Activated CD8-positive, alpha-beta memory T cell treated with anti-CD3 and anti-CD28 coated beads, Interleukin-2, amount 50 U/mL, for 1 hour (primary cell): Measurements from ENCODE around the gene MRPL52.

Experiments used
- DNase-seq: peaks from one replicate; pipeline ENCODE4 v3.0.0-alpha.2; 2020; ENCODE audit errors: extremely low read depth

Gene MRPL52

GRCh38 chr14:22882064-22882463 lies 52.4 kb downstream of the MRPL52 start:
- DNase-seq = no peak

GRCh38 chr14:22882529-22883172 lies 53.0 kb downstream of the MRPL52 start:
- no peak for DNase-seq

- no peak for DNase-seq
Measured at GRCh38 chr14:22883173-22883976, 53.7 kb downstream of the MRPL52 start, which contains the start of gene REM2. Gene REM2 (plus strand): TSS chr14:22883222. CDS start chr14:22883288, 66 bp downstream.

- DNase-seq = no peak
Measured at GRCh38 chr14:22884076-22884737, 54.5 kb downstream of the MRPL52 start.
